SK-N-SH (cell line): ENCODE measurements around the gene RAB33A. TPM values are rescaled to one million over a fixed set of nuclear protein-coding genes. Genes with fewer than 3 reads are reported as not detected.

Source experiments
- CTCF ChIA-PET: fragments of 300-600, 350-600 bp; formaldehyde crosslinking; extraction: SDS; loops from one replicate; lab custom pipeline; 2021; lab: Yijun Ruan, JAX
- POLR2A ChIA-PET: fragments of 350-600 bp; sonication (Branson Sonifier 250); formaldehyde crosslinking; extraction: SDS; loops from one replicate; lab custom pipeline; 2020; ENCODE audit warnings: antibody characterized with exemption, inconsistent platforms; lab: Yijun Ruan, JAX
- DNase-seq: peaks from one replicate; pipeline ENCODE4 v3.0.0; 2012
- H2AFZ ChIP-seq: fragments of 200-600 bp; sonication (generic); 2 replicates; pipeline ENCODE4 v1.8.1; 2016; ENCODE audit warnings: antibody characterized with exemption, mild to moderate bottlenecking, low read depth
- H3F3A ChIP-seq: fragments of 200-600 bp; sonication (generic); replicated peaks from 2 replicates; pipeline ENCODE3; 2016; ENCODE audit warnings: antibody characterized with exemption, mild to moderate bottlenecking; ENCODE audit not compliant: insufficient read depth
- H3K27ac ChIP-seq, 2 experiments: fragments of 200-500 bp in 1 of 2; fragments of 200-600 bp in 1 of 2; sonication (Bioruptor generic) in 1 of 2; sonication (generic), shearing (Covaris generic) in 1 of 2; 2 replicates each; pipeline versions ENCODE4 v1.5.1 to v1.6.1; 2014 to 2016; ENCODE audit warnings: low read depth in 2 of 2, inconsistent platforms in 1 of 2, low read length in 1 of 2, mild to moderate bottlenecking in 1 of 2, mixed read lengths in 1 of 2
- H3K27me3 ChIP-seq: fragments of 200-600 bp; sonication (generic), shearing (Covaris generic); 2 replicates; pipeline ENCODE4 v1.6.1; 2016; ENCODE audit warnings: mixed run types; ENCODE audit not compliant: insufficient read depth
- H3K36me3 ChIP-seq, 2 experiments: fragments of 200-500 bp in 1 of 2; fragments of 200-600 bp in 1 of 2; sonication (Bioruptor generic) in 1 of 2; sonication (generic) in 1 of 2; replicated peaks in 1 of 2; 2 replicates each; pipeline versions ENCODE3 to v1.5.1; 2014 to 2016; ENCODE audit warnings: low read length in 1 of 2, mild to moderate bottlenecking in 1 of 2; ENCODE audit not compliant: insufficient read depth in 2 of 2, control insufficient read depth in 1 of 2
- H3K4me1 ChIP-seq, 2 experiments: fragments of 200-500 bp in 1 of 2; fragments of 200-600 bp in 1 of 2; sonication (Bioruptor generic) in 1 of 2; sonication (generic), shearing (Covaris generic) in 1 of 2; 2 replicates each; pipeline versions ENCODE4 v1.5.1 to v1.6.1; 2014 to 2016; ENCODE audit warnings: low read depth in 1 of 2, low read length in 1 of 2, mixed run types in 1 of 2; ENCODE audit not compliant: insufficient read depth in 2 of 2, control insufficient read depth in 1 of 2
- H3K4me2 ChIP-seq: fragments of 200-600 bp; sonication (generic), shearing (Covaris generic); 2 replicates; pipeline ENCODE4 v1.6.1; 2017; ENCODE audit warnings: mixed run types
- H3K4me3 ChIP-seq, 2 experiments: fragments of 200-500 bp in 1 of 2; fragments of 200-600 bp in 1 of 2; sonication (Bioruptor generic) in 1 of 2; sonication (generic), shearing (Covaris generic) in 1 of 2; 2 replicates each; pipeline versions ENCODE4 v1.5.1 to v1.8.1; 2014 to 2016; ENCODE audit warnings: low read depth in 2 of 2, inconsistent platforms in 1 of 2, low read length in 1 of 2, mild to moderate bottlenecking in 1 of 2, mixed read lengths in 1 of 2, moderate library complexity in 1 of 2
- H3K79me2 ChIP-seq: fragments of 200-600 bp; sonication (generic); 2 replicates; pipeline ENCODE4 v1.8.1; 2017; ENCODE audit warnings: mild to moderate bottlenecking; ENCODE audit not compliant: insufficient read depth
- H3K9ac ChIP-seq: fragments of 200-600 bp; sonication (generic); 2 replicates; pipeline ENCODE4 v1.6.1; 2017; ENCODE audit warnings: mixed run types
- H3K9me2 ChIP-seq: fragments of 200-600 bp; sonication (generic); 2 replicates; pipeline ENCODE4 v1.6.1; 2017; ENCODE audit warnings: mixed run types
- H3K9me3 ChIP-seq: fragments of 200-600 bp; sonication (generic); 2 replicates; pipeline ENCODE4 v1.6.1; 2017; ENCODE audit warnings: mixed run types, mild to moderate bottlenecking, moderate library complexity
- H4K20me1 ChIP-seq: fragments of 200-600 bp; sonication (generic); 2 replicates; pipeline ENCODE4 v1.6.1; 2017; ENCODE audit warnings: mild to moderate bottlenecking, mixed run types; ENCODE audit not compliant: insufficient read depth
- CHD2 ChIP-seq: fragments of 150-350 bp; IDR thresholded peaks from 2 replicates; pipeline ENCODE4 v1.6.1; 2018; ENCODE audit warnings: low read length; ENCODE audit not compliant: partially characterized antibody
- CTCF ChIP-seq: fragments of 200-600 bp; sonication (generic); IDR thresholded peaks from 2 replicates; pipeline ENCODE4 v1.6.1; 2017; ENCODE audit warnings: antibody characterized with exemption, mild to moderate bottlenecking, moderate library complexity
- EP300 ChIP-seq, 2 experiments: IDR thresholded peaks; 2 replicates each; pipeline versions ENCODE4 v1.4.0 to v1.6.1; 2012; ENCODE audit warnings: borderline replicate concordance in 1 of 2, low read depth in 1 of 2, low read length in 1 of 2
- FOSL2 ChIP-seq: IDR thresholded peaks from 2 replicates; pipeline ENCODE4 v1.4.0; 2012; ENCODE audit warnings: low read depth, mild to moderate bottlenecking, moderate library complexity, borderline replicate concordance
- GABPA ChIP-seq: IDR thresholded peaks from 2 replicates; pipeline ENCODE4 v1.4.0; 2012; ENCODE audit warnings: low read depth, mild to moderate bottlenecking
- GATA2 ChIP-seq: sonication (generic); formaldehyde crosslinking; IDR thresholded peaks from 2 replicates; pipeline ENCODE4 v1.5.0; 2020; ENCODE audit warnings: mild to moderate bottlenecking, missing genetic modification reagents
- IRF3 ChIP-seq: fragments of 150-350 bp; IDR thresholded peaks from 2 replicates; pipeline ENCODE4 v1.6.1; 2016; ENCODE audit warnings: mild to moderate bottlenecking, low read depth, low read length
- MAX ChIP-seq: IDR thresholded peaks from 2 replicates; pipeline ENCODE4 v1.4.0; 2012; ENCODE audit warnings: low read depth
- NFIC ChIP-seq: IDR thresholded peaks from 2 replicates; pipeline ENCODE4 v1.4.0; 2012; ENCODE audit warnings: borderline replicate concordance
- RAD21 ChIP-seq: IDR thresholded peaks from 2 replicates; pipeline ENCODE4 v1.6.1; 2012; ENCODE audit warnings: mild to moderate bottlenecking, low read length
- RCOR1 ChIP-seq: fragments of 150-350 bp; IDR thresholded peaks from 2 replicates; pipeline ENCODE4 v1.6.1; 2017; ENCODE audit warnings: antibody characterized with exemption, low read length
- REST ChIP-seq: IDR thresholded peaks from 2 replicates; pipeline ENCODE4 v1.6.1; 2012; ENCODE audit warnings: mild to moderate bottlenecking, low read depth, low read length, moderate library complexity
- SIN3A ChIP-seq: IDR thresholded peaks from 2 replicates; pipeline ENCODE4 v1.6.1; 2012; ENCODE audit warnings: low read depth, mild to moderate bottlenecking, low read length, moderate library complexity, borderline replicate concordance
- TAF1 ChIP-seq: IDR thresholded peaks from 2 replicates; pipeline ENCODE4 v1.6.1; 2012; ENCODE audit warnings: low read depth, mild to moderate bottlenecking, low read length, moderate library complexity, borderline replicate concordance
- TCF12 ChIP-seq: IDR thresholded peaks from 2 replicates; pipeline ENCODE4 v1.4.0; 2012
- TEAD4 ChIP-seq: IDR thresholded peaks from 2 replicates; pipeline ENCODE4 v1.4.0; 2012; ENCODE audit warnings: mild to moderate bottlenecking, borderline replicate concordance; ENCODE audit not compliant: insufficient read depth
- USF1 ChIP-seq: IDR thresholded peaks from 2 replicates; pipeline ENCODE4 v1.4.0; 2012; ENCODE audit warnings: low read depth, borderline replicate concordance
- USF2 ChIP-seq: fragments of 150-350 bp; IDR thresholded peaks from 2 replicates; pipeline ENCODE4 v1.6.1; 2017; ENCODE audit warnings: antibody characterized with exemption, low read length, low read depth, borderline replicate concordance
- YY1 ChIP-seq: IDR thresholded peaks from 2 replicates; pipeline ENCODE4 v1.4.0; 2012; ENCODE audit warnings: low read depth, mild to moderate bottlenecking
- ZBTB33 ChIP-seq: IDR thresholded peaks from 2 replicates; pipeline ENCODE4 v1.4.0; 2012; ENCODE audit warnings: low read depth, borderline replicate concordance
- WGBS: methylation state at CpG from one replicate; pipeline ENCODE4 v1.1.6; 2017; ENCODE audit warnings: low lambda C conversion rate; 5-methylcytosine and 5-hydroxymethylcytosine counted together
- polyA plus RNA-seq, 3 experiments: library from polyadenylated mRNA; depleted of rRNA; stranded (reverse); fragments of >200 nt; gene quantifications; 2 replicates each; pipeline ENCODE4 v1.2.3, GENCODE V29; 2012

RAB33A gene
- polyA plus RNA-seq, 1 of the 3 experiments (the other 2 are of a cell fraction): 1.2 TPM

- H3K4me2 ChIP-seq: no peak overlapping the region
- 13% methylated on average over 2 of the region's 2 CpGs for WGBS
- H3K9ac ChIP-seq: no peak overlapping the region
- no peaks in the 10 kb centered on the region for H3K9me3 ChIP-seq
- CTCF ChIA-PET: interaction anchor here (0.7 kb wide), 1 partner anchor 105 kb away, joined by 4 read pairs; no protein-coding TSS in a partner anchor
- no peak for TF ChIP-seq RCOR1
- TF ChIP-seq MAX: no peak
- TF ChIP-seq CHD2: no peak
- TF ChIP-seq FOSL2: no peak
- no peak for TF ChIP-seq EP300 (IDR thresholded peaks at IDR 0.05; ENCODE audit: borderline replicate concordance in 1 of 2, low read depth in 1 of 2, low read length in 1 of 2)
- no peak for TF ChIP-seq REST
- no peak for TF ChIP-seq GABPA
- TF ChIP-seq USF1: no peak
- TF ChIP-seq YY1: no peak
- no peak for TF ChIP-seq TAF1
- TF ChIP-seq TEAD4: no peak
- no peak for TF ChIP-seq RAD21
- TF ChIP-seq NFIC: no peak
- no peak for TF ChIP-seq TCF12
- no peak for TF ChIP-seq ZBTB33
- no peak for TF ChIP-seq SIN3A
- no peak for TF ChIP-seq USF2
- TF ChIP-seq IRF3: no peak
- no peak for TF ChIP-seq CTCF
- TF ChIP-seq GATA2 (CRISPR knock-in tag): no peak
- no peaks in the 10 kb centered on the region for H3K9me2 ChIP-seq
- POLR2A ChIA-PET: no interaction called here
- H4K20me1 ChIP-seq: no peaks in the 10 kb centered on the region
- H3K4me3 ChIP-seq: no peak overlapping the region
- no peak overlapping the region for H2AFZ ChIP-seq
- H3F3A ChIP-seq: no peaks in the 10 kb centered on the region
- H3K27me3 ChIP-seq: peaks cover 27% of the 10 kb centered on the region; the same call in 1 of the 2 replicates
- no peaks in the 10 kb centered on the region for H3K79me2 ChIP-seq
- no peaks in the 10 kb centered on the region for H3K36me3 ChIP-seq
- H3K4me1 ChIP-seq: peaks cover 0 to 7% of the 10 kb centered on the region in 2 experiments; a peak in 1 of 4 replicates
- H3K27ac ChIP-seq: no peak overlapping the region
- no peak for DNase-seq
Measured at GRCh38 chrX:130184857-130185256, 13.1 kb downstream of the RAB33A start.
